ENCODE results near the gene EID3.
"Not testable (repeated sequence)": the region's sequence is repeated elsewhere in the genome, so short reads cannot be mapped to it uniquely, and the experiment has no call there.

EID3 gene

GRCh38 chr12:104314242-104314614 lies 10.7 kb downstream of the EID3 start:
- DNase-seq = no peak

GRCh38 chr12:104315326-104316224 lies 12.0 kb downstream of the EID3 start:
- DNase-seq = no peak

GRCh38 chr12:104316936-104317335 lies 13.4 kb downstream of the EID3 start:
- no peak for DNase-seq

GRCh38 chr12:104317538-104318210 lies 14.1 kb downstream of the EID3 start:
- no peak for DNase-seq

GRCh38 chr12:104319028-104319427 lies 15.5 kb downstream of the EID3 start:
- DNase-seq = no peak

GRCh38 chr12:104319918-104320626 lies 16.5 kb downstream of the EID3 start:
- DNase-seq = no peak

- DNase-seq = no peak
Observed at GRCh38 chr12:104320627-104321024, 17.1 kb downstream of the EID3 start.

- DNase-seq = no peak
Observed at GRCh38 chr12:104321949-104322348, 18.4 kb downstream of the EID3 start.

- DNase-seq = not testable (repeated sequence)
Observed at GRCh38 chr12:104322533-104322932, 19.0 kb downstream of the EID3 start.

- no peak for DNase-seq
Observed at GRCh38 chr12:104323899-104324298, 20.4 kb downstream of the EID3 start.

- not testable (repeated sequence) for DNase-seq
Observed at GRCh38 chr12:104328278-104328677, 24.7 kb downstream of the EID3 start.

GRCh38 chr12:104328790-104329189 lies 25.3 kb downstream of the EID3 start:
- no peak for DNase-seq

GRCh38 chr12:104329707-104330532 lies 26.4 kb downstream of the EID3 start:
- no peak for DNase-seq

GRCh38 chr12:104331376-104331775 lies 27.8 kb downstream of the EID3 start:
- DNase-seq = no peak

GRCh38 chr12:104332273-104332672 lies 28.7 kb downstream of the EID3 start:
- DNase-seq = not testable (repeated sequence)

GRCh38 chr12:104333692-104334255 lies 30.2 kb downstream of the EID3 start:
- DNase-seq = no peak

GRCh38 chr12:104334581-104334980 lies 31.0 kb downstream of the EID3 start:
- no peak for DNase-seq

- no peak for DNase-seq
Observed at GRCh38 chr12:104336115-104336514, 32.6 kb downstream of the EID3 start.

GRCh38 chr12:104337030-104337558 lies 33.6 kb downstream of the EID3 start:
- DNase-seq = no peak

- DNase-seq = no peak
Observed at GRCh38 chr12:104339663-104340062, 36.1 kb downstream of the EID3 start.

- DNase-seq = no peak
Observed at GRCh38 chr12:104340177-104340576, 36.6 kb downstream of the EID3 start.
